HG03565 (cell line): ENCODE results near the gene TYW1B.
"Not testable (repeated sequence)": the region's sequence is repeated elsewhere in the genome, so short reads cannot be mapped to it uniquely, and the experiment has no call there.

ENCODE experiments used
- ATAC-seq: cut with Tn5 transposase; IDR thresholded peaks from one replicate; pipeline ENCODE4 v1.9.1; 2021; ENCODE audit warnings: mild to moderate bottlenecking, moderate library complexity; ENCODE audit not compliant: unreplicated experiment

Gene TYW1B

GRCh38 chr7:72580142-72580770 lies 247.7 kb downstream of the TYW1B start:
- ATAC-seq, result not testable (repeated sequence)

- no peak for ATAC-seq
Observed at GRCh38 chr7:72577107-72577506, 250.9 kb downstream of the TYW1B start.

GRCh38 chr7:72561988-72562387 lies 266.0 kb downstream of the TYW1B start:
- not testable (repeated sequence) for ATAC-seq

GRCh38 chr7:72559546-72559945 lies 268.5 kb downstream of the TYW1B start:
- ATAC-seq, result not testable (repeated sequence)

- not testable (repeated sequence) for ATAC-seq
Observed at GRCh38 chr7:72556733-72557132, 271.3 kb downstream of the TYW1B start.

GRCh38 chr7:72555238-72555637 lies 272.8 kb downstream of the TYW1B start:
- ATAC-seq, result not testable (repeated sequence)

GRCh38 chr7:72554401-72554800 lies 273.6 kb downstream of the TYW1B start:
- ATAC-seq, result not testable (repeated sequence)

GRCh38 chr7:72550454-72550853 lies 277.5 kb downstream of the TYW1B start:
- not testable (repeated sequence) for ATAC-seq

GRCh38 chr7:72546586-72547237 lies 281.3 kb downstream of the TYW1B start:
- not testable (repeated sequence) for ATAC-seq

- not testable (repeated sequence) for ATAC-seq
Observed at GRCh38 chr7:72544531-72544930, 283.5 kb downstream of the TYW1B start.

GRCh38 chr7:72540923-72541322 lies 287.1 kb downstream of the TYW1B start:
- no peak for ATAC-seq

- ATAC-seq, result no peak
Observed at GRCh38 chr7:72540106-72540611, 287.8 kb downstream of the TYW1B start.

- no peak for ATAC-seq
Observed at GRCh38 chr7:72539702-72540101, 288.3 kb downstream of the TYW1B start.

GRCh38 chr7:72538856-72539255 lies 289.1 kb downstream of the TYW1B start:
- ATAC-seq, result no peak

GRCh38 chr7:72538147-72538546 lies 289.9 kb downstream of the TYW1B start:
- no peak for ATAC-seq

GRCh38 chr7:72536038-72536437 lies 292.0 kb downstream of the TYW1B start:
- not testable (repeated sequence) for ATAC-seq

- not testable (repeated sequence) for ATAC-seq
Observed at GRCh38 chr7:72531048-72531447, 297.0 kb downstream of the TYW1B start.
